Trophoblast cell (in vitro differentiated cells and primary cell): Measurements from ENCODE around the gene TTLL10.
"Not testable (repeated sequence)": the region's sequence is repeated elsewhere in the genome, so short reads cannot be mapped to it uniquely, and the experiment has no call there.

Source experiments
- DNase-seq, 2 donors: peaks; one replicate each; pipeline ENCODE4 v3.0.0-alpha.2; 2016
- H2AFZ ChIP-seq: 2 replicates; pipeline ENCODE4 v1.6.1; 2013; ENCODE audit warnings: low read length, moderate library complexity, mild to moderate bottlenecking; ENCODE audit not compliant: insufficient read depth, poor library complexity
- H2AK5ac ChIP-seq: 2 replicates; pipeline ENCODE4 v1.6.1; 2013; ENCODE audit warnings: mild to moderate bottlenecking, low read length
- H2BK120ac ChIP-seq: 2 replicates; pipeline ENCODE4 v1.6.1; 2013; ENCODE audit warnings: low read length, mild to moderate bottlenecking, moderate library complexity; ENCODE audit not compliant: insufficient read depth, poor library complexity
- H2BK12ac ChIP-seq: 2 replicates; pipeline ENCODE4 v1.6.1; 2013; ENCODE audit warnings: mild to moderate bottlenecking, low read length, moderate library complexity
- H2BK5ac ChIP-seq: 2 replicates; pipeline ENCODE4 v1.6.1; 2013; ENCODE audit warnings: low read length, low read depth, moderate library complexity, mild to moderate bottlenecking; ENCODE audit not compliant: poor library complexity
- H3K14ac ChIP-seq: 2 replicates; pipeline ENCODE4 v1.6.1; 2013; ENCODE audit warnings: mild to moderate bottlenecking, low read length
- H3K18ac ChIP-seq: 2 replicates; pipeline ENCODE4 v1.6.1; 2013; ENCODE audit warnings: mild to moderate bottlenecking, low read length
- H3K23ac ChIP-seq: 2 replicates; pipeline ENCODE4 v1.6.1; 2013; ENCODE audit warnings: low read length
- H3K27ac ChIP-seq: 2 replicates; pipeline ENCODE4 v1.5.1; 2013; ENCODE audit warnings: low read depth, mild to moderate bottlenecking, inconsistent platforms, low read length, moderate library complexity
- H3K27me3 ChIP-seq: 2 replicates; pipeline ENCODE4 v1.6.1; 2013; ENCODE audit warnings: inconsistent platforms, mild to moderate bottlenecking, low read length, moderate library complexity; ENCODE audit not compliant: insufficient read depth
- H3K36me3 ChIP-seq, 2 experiments: 1 replicate in 1 of 2; 2 replicates in 1 of 2; pipeline ENCODE4 v1.6.1; 2013; ENCODE audit warnings: low read length in 2 of 2, mild to moderate bottlenecking in 2 of 2, moderate library complexity in 1 of 2; ENCODE audit not compliant: insufficient read depth in 2 of 2, control insufficient read depth in 1 of 2
- H3K4ac ChIP-seq: 2 replicates; pipeline ENCODE4 v1.6.1; 2013; ENCODE audit warnings: low read depth, mild to moderate bottlenecking, low read length, moderate library complexity
- H3K4me1 ChIP-seq, 2 experiments: 1 replicate in 1 of 2; 2 replicates in 1 of 2; pipeline ENCODE4 v1.6.1; 2013; ENCODE audit warnings: low read length in 2 of 2, mild to moderate bottlenecking in 2 of 2, moderate library complexity in 1 of 2; ENCODE audit not compliant: insufficient read depth in 2 of 2, control insufficient read depth in 1 of 2
- H3K4me2 ChIP-seq: 2 replicates; pipeline ENCODE4 v1.6.1; 2013; ENCODE audit warnings: inconsistent platforms, mild to moderate bottlenecking, low read length, moderate library complexity
- H3K4me3 ChIP-seq: 2 replicates; pipeline ENCODE4 v1.5.1; 2013; ENCODE audit warnings: mild to moderate bottlenecking, low read depth, low read length, inconsistent platforms
- H3K79me1 ChIP-seq: one replicate; pipeline ENCODE4 v1.6.1; 2013; ENCODE audit warnings: low read length
- H3K79me2 ChIP-seq: 2 replicates; pipeline ENCODE4 v1.6.1; 2013; ENCODE audit warnings: low read length, mild to moderate bottlenecking; ENCODE audit not compliant: control insufficient read depth, insufficient read depth, poor library complexity
- H3K9ac ChIP-seq: 2 replicates; pipeline ENCODE4 v1.6.1; 2013; ENCODE audit warnings: mild to moderate bottlenecking, low read length
- H3K9me3 ChIP-seq: 2 replicates; pipeline ENCODE4 v1.6.1; 2013; ENCODE audit warnings: low read depth, mild to moderate bottlenecking, control low read depth, inconsistent platforms, low read length; ENCODE audit not compliant: insufficient read depth
- H4K12ac ChIP-seq: 2 replicates; pipeline ENCODE4 v1.6.1; 2013; ENCODE audit warnings: low read depth, mild to moderate bottlenecking, low read length, moderate library complexity
- H4K8ac ChIP-seq: 2 replicates; pipeline ENCODE4 v1.6.1; 2013; ENCODE audit warnings: low read depth, mild to moderate bottlenecking, low read length, moderate library complexity
- H4K91ac ChIP-seq: one replicate; pipeline ENCODE4 v1.6.1; 2013; ENCODE audit warnings: low read depth, mild to moderate bottlenecking, low read length, moderate library complexity
- WGBS: extraction: QIAGEN DNeasy Blood & Tissue Kit; methylation state at CpG from one replicate; pipeline ENCODE4 v1.1.7; 2013; ENCODE audit warnings: missing lambda C conversion rate; ENCODE audit not compliant: insufficient read length, insufficient coverage; ENCODE audit errors: extremely low coverage; 5-methylcytosine and 5-hydroxymethylcytosine counted together

Gene TTLL10

DNA sequence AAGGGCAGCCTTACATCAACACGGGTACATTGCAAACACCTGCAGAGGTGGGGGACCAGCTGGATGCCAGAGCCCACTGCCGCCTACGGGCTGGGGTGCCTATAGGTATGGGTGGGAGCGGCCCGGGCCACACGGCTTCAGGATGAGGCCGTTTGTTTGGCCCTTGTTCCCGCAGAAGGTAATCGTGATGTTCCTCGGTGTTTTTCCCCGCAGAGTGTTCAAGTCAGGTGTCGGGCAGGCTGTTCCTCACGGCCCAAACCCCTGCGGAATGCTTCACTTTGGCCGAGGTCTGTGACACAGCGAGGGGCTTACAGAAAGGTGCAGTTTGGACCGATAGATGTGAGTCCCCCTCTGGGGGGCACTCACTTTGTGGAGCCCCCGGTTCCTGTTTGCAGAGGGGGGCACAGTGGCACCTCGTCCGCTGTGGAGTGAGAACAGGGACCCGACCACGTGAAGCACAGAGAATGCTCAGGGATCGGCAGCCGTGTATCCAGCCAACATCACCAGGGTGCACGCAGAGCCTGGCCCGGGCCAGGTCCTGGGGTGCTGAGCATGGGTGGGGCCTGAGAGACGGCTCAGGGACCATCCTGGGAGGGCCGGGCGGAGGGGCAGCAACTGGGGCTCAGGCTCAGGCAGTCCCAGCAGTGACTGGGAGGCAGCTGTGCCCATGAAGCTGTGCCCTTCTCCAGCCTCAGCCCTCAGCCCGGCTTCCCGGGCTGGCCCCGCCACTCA, 453 bp upstream of the TTLL10 start:
- Histone ChIP-seq H2BK12ac (no peak overlapping the region), H4K91ac (no peak overlapping the region), H3K79me2 (no peaks in the 10 kb centered on the region), H3K27ac (no peak overlapping the region), H3K9me3 (peaks cover 7% of the 10 kb centered on the region), H4K8ac (no peak overlapping the region), H3K4me1 (peaks cover 2 to 6% of the 10 kb centered on the region in 2 experiments), H3K79me1 (no peaks in the 10 kb centered on the region), H3K36me3 (no peaks in the 10 kb centered on the region), H2AK5ac (no peak overlapping the region), H2BK5ac (no peak overlapping the region), H4K12ac (no peak overlapping the region), H3K18ac (no peak overlapping the region), H3K4me2 (no peak overlapping the region), H3K4me3 (no peak overlapping the region), H2BK120ac (no peak overlapping the region), H3K27me3 (no peaks in the 10 kb centered on the region), H3K9ac (no peak overlapping the region), H3K4ac (no peak overlapping the region), H3K23ac (no peak overlapping the region), H2AFZ (no peak overlapping the region), H3K14ac (no peak overlapping the region)
- WGBS: no CpG with 5 or more reads among the region's 32 CpGs
- no peak for DNase-seq

DNA sequence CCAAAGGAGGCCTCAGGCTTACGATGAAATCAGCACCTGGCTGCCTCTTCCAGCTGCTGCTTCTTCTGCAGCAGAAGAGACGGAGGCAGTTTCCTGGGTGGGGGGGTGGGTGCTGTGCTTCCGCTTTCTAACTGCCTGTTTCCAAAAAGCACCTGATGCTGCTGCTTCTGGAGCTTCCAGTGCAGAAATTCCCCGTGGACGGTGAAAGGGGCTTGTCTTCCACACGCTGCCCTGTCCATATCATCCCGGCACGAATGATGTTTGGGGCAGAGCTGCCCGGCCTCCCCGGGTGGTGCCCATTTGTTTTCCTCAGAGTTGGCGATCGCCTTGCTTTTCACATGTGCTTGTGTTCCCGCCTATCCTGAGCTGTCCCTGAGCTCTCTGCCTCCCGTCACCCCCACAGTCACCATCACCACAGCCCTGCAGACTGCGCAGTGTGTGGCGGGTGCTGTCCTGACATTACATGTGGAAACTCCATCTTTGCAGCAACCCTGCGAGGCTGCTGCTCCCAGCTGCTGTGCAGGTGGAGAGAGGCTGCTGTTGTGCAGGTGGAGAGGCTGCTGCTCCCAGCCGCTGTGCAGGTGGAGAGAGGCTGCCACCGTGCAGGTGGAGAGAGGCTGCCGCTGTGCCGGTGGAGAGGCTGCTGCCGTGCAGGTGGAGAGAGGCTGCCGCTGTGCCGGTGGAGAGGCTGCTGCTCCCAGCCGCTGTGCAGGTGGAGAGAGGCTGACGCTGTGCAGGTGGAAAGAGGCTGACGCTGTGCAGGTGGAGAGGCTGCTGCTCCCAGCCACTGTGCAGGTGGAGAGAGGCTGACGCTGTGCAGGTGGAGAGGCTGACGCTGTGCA, 1.8 kb downstream of the TTLL10 start:
- Histone ChIP-seq H3K9me3 (peaks cover 10% of the 10 kb centered on the region), H3K14ac (no peak overlapping the region), H4K12ac (no peak overlapping the region), H3K27ac (no peak overlapping the region), H3K27me3 (no peaks in the 10 kb centered on the region), H2AFZ (no peak overlapping the region), H3K4me2 (no peak overlapping the region), H4K8ac (no peak overlapping the region), H3K4me3 (no peak overlapping the region), H2AK5ac (no peak overlapping the region), H3K79me1 (no peaks in the 10 kb centered on the region), H3K36me3 (no peaks in the 10 kb centered on the region), H3K9ac (no peak overlapping the region), H2BK120ac (no peak overlapping the region), H2BK5ac (no peak overlapping the region), H2BK12ac (no peak overlapping the region), H4K91ac (no peak overlapping the region), H3K4ac (no peak overlapping the region), H3K79me2 (no peaks in the 10 kb centered on the region), H3K4me1 (peaks cover 2 to 6% of the 10 kb centered on the region in 2 experiments), H3K23ac (no peak overlapping the region), H3K18ac (no peak overlapping the region)
- DNase-seq: no peak
- no CpG with 5 or more reads among the region's 29 CpGs for WGBS

- not testable (repeated sequence) for H2AK5ac ChIP-seq, H2BK120ac ChIP-seq
- DNase-seq: peak; percentile 9 to 14
Measured at GRCh38 chr1:1176063-1176761, 2.5 kb downstream of the TTLL10 start.

GRCh38 chr1:1176931-1177330, 3.3 kb downstream of the TTLL10 start:
- DNase-seq: no peak
- Histone ChIP-seq H3K14ac (no peak overlapping the region), H3K79me1 (no peaks in the 10 kb centered on the region)

More at GRCh38 chr1:1176063-1176761, 2.5 kb downstream of the TTLL10 start:
- H4K12ac ChIP-seq, H4K91ac ChIP-seq, H3K4me3 ChIP-seq, H3K18ac ChIP-seq, H3K27me3 ChIP-seq, H3K79me1 ChIP-seq, H3K4ac ChIP-seq, H2BK5ac ChIP-seq, H3K9me3 ChIP-seq, H3K4me2 ChIP-seq, H3K9ac ChIP-seq, H3K27ac ChIP-seq, H2AFZ ChIP-seq, H2BK12ac ChIP-seq, H3K79me2 ChIP-seq, H3K4me1 ChIP-seq, H3K36me3 ChIP-seq, H3K14ac ChIP-seq, H4K8ac ChIP-seq, H3K23ac ChIP-seq: not testable (repeated sequence)
- no CpG with 5 or more reads among the region's 22 CpGs for WGBS

More at GRCh38 chr1:1176931-1177330, 3.3 kb downstream of the TTLL10 start:
- H2BK5ac ChIP-seq: no peak overlapping the region
- no peak overlapping the region for H4K91ac ChIP-seq
- H3K4me3 ChIP-seq: no peak overlapping the region
- H3K4me2 ChIP-seq: no peak overlapping the region
- H3K27me3 ChIP-seq: no peaks in the 10 kb centered on the region
- no peak overlapping the region for H3K27ac ChIP-seq
- peaks cover 2 to 6% of the 10 kb centered on the region in 2 experiments for H3K4me1 ChIP-seq
- H2AK5ac ChIP-seq: no peak overlapping the region
- no peak overlapping the region for H4K12ac ChIP-seq
- no peak overlapping the region for H3K18ac ChIP-seq
- no peaks in the 10 kb centered on the region for H3K36me3 ChIP-seq
- no peak overlapping the region for H2BK120ac ChIP-seq
- H3K79me2 ChIP-seq: no peaks in the 10 kb centered on the region
- H3K4ac ChIP-seq: no peak overlapping the region
- peak overlapping the region; percentile 48 for H3K23ac ChIP-seq
- no peak overlapping the region for H3K9ac ChIP-seq
- no peak overlapping the region for H2BK12ac ChIP-seq
- no CpG with 5 or more reads among the region's 7 CpGs for WGBS
- H3K9me3 ChIP-seq: peaks cover 10% of the 10 kb centered on the region
- H4K8ac ChIP-seq: no peak overlapping the region
- H2AFZ ChIP-seq: no peak overlapping the region
